Measurements from ENCODE around the gene CES3.
"Not testable (repeated sequence)": the region's sequence is repeated elsewhere in the genome, so short reads cannot be mapped to it uniquely, and the experiment has no call there.

Gene CES3

GRCh38 chr16:66973716-66974115 is 12.7 kb downstream of the CES3 start:
- no peak for DNase-seq

GRCh38 chr16:66974156-66974931 is 13.3 kb downstream of the CES3 start:
- DNase-seq, result not testable (repeated sequence)

DNA sequence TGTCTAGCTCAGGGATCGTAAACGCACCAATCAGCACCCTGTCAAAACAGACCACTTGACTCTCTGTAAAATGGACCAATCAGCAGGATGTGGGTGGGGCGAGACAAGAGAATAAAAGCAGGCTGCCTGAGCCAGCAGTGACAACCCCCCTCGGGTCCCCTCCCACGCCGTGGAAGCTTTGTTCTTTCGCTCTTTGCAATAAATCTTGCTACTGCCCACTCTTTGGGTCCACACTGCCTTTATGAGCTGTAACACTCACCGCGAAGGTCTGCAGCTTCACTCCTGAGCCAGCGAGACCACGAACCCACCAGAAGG is 13.8 kb downstream of the CES3 start:
- peak; percentile 6 for DNase-seq

GRCh38 chr16:66975302-66975893 is 14.3 kb downstream of the CES3 start:
- no peak for DNase-seq

DNA sequence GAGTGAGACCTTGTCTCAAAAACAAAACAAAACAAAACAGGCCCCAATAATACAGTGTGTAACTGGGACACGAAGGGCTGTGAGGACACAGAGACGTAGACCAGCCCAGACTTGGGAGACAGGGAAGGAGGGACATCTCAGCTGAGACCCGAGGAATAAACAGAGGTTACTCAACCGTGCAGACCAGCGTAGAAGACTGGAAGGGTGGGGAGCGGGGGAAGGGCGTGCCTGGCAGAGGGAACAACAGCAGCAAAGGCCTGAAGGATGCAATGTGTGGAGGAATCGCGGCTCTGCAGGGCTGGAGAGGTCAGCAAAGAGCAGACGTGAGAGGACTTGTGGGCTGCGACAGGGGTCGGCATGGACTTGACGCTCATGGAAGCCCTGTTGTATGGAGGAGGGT is 15.7 kb downstream of the CES3 start:
- DNase-seq, result no peak

DNA sequence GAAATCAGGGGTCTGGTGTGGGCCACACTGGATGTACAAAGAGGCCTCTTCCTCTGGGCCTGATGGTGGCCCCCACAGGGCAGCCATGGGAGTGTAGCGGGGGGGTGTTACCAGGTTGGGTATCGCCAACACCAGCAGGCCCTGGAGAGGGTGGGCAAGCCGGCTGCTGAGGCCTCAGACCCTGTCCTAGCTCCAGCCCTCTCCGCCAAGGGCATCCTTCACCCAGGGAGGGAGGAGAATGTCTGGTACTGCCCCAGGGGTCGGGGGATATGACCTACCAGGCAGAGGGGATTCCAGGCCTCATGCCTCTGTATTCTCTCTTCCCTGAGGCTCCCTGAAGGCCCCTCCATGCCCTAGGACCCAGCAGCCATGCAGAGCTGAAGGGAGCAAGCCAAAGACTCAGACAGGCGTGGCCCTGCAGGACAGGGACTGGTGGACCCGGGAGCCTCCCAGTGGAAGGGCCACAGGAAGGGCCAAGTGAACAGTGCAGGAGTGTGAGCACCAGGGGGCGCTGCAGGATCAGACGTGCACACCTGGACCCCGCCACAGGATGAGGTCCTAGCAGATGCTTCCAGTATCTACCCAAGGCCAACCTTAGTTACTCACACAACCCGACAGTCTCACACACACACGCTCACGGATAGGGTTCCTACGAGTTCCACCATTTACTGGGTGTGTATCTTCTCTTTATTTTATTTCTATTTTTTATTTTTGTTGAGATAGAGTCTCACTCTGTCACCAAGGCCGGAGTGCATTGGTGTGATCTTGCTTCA is 16.5 kb downstream of the CES3 start:
- peak; percentile 93 for DNase-seq

DNA sequence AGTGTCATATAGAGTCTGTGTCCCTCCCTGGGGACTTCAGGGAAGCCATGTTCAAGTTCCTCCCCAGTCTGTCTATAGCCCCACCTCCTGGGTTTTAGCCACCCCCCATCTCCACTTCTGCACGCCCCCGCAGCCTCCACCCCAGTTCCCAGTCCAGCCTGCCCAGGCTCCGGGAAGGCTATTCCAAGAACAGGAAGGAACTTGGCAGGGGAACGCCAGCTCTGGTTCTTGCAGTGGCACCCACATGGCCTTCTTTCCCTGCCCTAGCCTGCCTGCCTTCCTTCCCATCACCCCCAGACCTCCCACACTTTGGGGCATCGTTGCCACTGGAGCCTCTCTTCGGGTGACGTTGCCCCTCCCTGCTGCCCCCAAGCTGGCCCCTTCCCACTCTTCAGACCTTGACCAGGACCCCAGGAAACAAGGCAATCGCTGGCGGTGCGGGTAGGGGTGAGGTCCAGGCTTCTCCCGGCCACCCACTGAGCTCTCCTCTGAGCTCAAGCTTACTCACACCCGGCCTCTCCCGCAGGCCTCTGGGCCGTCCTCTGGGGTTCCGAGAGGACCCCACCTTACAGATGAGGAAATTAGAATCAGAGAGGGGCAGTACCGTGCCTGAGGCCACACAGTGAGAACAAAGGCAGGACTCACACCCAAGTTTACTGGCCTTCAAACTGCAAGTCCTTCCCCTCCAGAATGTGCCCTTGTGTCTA is 18.1 kb downstream of the CES3 start:
- DNase-seq, result no peak

- no peak for DNase-seq
Measured at GRCh38 chr16:66983033-66983432, 22.0 kb downstream of the CES3 start.

- DNase-seq, result no peak
Measured at GRCh38 chr16:66984892-66985311, 23.8 kb downstream of the CES3 start.

DNA sequence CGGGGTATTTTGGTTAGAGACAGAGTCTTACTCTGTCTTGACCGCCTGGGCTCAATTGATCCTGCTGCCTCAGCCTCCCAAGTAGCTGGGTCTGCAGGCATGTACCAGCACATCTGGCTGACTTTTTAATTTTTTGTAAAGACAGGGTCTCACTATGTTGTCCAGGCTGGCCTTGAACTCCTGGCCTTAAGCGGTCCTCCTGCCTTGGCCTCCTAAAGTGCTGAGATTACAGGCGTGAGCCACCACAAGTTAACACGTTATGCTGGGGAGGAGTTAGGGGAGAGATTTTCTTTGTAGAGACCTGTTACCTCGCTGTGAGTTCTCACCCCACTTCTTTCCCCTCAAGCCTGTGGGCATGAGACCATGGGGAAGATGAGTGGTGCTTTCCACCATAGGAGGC is 25.5 kb downstream of the CES3 start:
- no peak for DNase-seq

DNA sequence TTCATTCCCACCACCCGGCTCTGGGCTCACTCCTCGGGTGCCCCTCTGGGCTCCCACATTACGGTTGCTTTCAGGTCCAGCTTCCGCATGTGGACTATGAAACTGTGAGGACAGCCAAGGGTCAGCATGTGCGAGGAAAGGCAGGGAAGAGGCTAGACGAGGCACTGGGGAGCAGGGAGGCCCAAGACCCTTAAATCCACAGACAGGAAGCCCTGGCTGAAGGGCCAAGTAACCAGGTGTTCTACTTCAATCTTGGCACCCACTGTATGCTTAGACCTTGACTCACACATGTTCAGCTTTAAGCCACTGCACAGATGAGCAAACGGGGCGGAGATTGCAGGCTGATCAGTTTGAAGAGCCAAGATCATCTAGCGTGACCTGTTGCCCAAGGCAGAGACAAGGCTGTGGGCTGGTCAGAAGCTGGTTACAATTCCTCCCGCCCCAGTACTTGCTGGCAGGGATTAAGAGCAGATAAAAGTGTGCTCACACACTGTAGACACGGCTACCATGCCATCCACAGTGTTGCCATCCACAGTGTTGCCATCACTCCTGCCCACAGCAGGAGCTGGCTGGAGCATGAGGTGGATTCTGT is 27.2 kb downstream of the CES3 start, which contains the start of gene CES4A:
CES4A (plus strand) TSS at position 393 of the 592 bp plus-strand sequence; CDS start at position 577, 184 bp downstream.
- DNase-seq, result no peak

DNA sequence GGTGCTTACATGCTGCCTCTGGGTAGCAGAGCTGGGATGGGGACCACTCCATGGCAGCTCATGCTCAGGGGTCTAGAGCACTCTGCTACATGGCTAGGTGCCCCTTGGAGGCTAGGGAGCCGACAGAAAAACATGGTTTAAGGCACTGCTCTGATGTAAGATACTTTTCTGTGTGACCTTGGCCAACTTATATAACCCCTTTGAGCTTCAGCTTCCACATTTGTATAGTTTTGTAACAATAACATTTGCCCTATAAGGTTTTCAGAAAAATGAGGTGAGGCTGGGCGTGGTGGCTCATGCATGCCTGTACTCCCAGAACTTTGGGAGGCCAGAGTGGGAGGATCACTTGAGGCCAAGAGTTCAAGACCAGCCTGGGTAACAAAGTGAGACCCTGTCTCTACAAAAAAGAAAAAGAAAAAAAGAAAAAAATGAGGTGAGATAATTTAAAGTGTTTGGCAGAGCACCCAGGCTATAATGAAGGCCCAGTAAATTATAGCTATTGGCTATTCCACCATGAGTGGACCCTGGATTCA is 30.5 kb downstream of the CES3 start:
- no peak for DNase-seq

DNA sequence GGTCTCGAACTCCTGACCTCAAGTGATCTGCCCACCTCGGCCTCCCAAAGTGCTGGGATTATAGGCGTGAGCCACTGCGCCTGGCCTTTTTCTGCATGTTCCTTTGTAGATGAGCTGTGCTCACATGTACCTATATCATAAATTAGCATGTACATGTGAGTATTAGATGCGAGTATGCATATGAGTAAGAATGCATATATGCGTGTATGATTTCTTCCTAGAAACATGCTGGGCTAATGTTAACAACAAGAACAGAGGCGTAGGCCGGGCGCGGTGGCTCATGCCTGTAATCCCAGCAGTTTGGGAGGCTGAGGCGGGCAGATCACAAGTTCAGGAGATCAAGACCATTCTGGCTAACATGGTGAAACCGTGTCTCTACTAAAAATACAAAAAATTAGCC is 32.5 kb downstream of the CES3 start:
- DNase-seq, result not testable (repeated sequence)

- no peak for DNase-seq
Measured at GRCh38 chr16:66996324-66996982, 35.4 kb downstream of the CES3 start.

DNA sequence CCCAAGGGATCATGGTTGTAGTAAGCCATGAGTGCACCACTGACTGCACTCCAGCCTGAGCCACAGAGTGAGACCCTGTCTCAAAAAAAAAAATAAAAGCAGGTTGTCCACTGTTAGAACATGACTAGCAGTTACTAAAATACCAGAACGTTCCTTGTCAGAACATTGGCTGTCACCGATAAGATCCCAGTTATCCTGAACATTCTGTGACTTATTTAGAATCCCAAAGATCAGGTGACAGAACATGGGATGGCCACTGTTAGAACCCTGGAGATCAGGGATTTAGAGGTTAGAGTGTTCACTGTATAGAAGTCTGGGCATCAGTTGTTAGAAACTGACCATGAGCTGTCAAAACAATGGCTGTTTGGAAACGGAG is 35.9 kb downstream of the CES3 start:
- no peak for DNase-seq

DNA sequence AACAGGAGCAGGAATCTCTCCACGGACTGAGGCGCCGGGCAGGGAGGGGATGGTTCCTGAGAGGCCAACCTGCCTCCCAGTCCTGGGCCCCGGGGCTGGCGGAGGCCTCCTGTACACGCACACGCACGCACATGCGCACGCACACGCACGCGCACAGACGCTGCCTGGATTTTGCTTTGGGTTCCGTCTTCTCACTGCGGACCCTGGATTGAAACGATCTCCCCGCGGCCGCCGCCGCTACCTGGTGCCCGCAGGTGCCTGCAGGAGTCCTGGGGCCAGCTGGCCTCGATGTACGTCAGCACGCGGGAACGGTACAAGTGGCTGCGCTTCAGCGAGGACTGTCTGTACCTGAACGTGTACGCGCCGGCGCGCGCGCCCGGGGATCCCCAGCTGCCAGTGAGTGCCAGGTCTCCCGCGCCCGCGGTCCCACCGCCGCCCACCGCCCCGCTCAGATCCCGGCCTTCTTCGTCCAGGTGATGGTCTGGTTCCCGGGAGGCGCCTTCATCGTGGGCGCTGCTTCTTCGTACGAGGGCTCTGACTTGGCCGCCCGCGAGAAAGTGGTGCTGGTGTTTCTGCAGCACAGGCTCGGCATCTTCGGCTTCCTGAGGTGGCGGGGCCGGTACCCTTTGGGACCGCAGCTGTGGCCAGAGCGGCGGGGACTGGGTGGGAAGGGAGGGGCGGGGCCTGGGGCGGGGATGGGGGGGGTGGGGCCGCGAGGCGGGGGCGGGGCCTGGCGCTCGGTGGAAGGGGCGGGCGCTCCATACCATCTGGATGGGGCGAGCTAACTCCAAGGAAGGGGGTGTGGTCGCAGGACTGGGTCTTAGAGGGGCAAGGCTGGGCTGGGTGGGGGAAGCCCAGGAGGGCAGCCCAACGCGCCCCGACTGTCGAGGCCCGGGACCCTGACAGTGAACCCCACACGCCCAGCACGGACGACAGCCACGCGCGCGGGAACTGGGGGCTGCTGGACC is 39.6 kb downstream of the CES3 start:
- peak; percentile 49 for DNase-seq

- no peak for DNase-seq
Measured at GRCh38 chr16:67001726-67002125, 40.7 kb downstream of the CES3 start.

- DNase-seq, result no peak
Measured at GRCh38 chr16:67006930-67007658, 46.0 kb downstream of the CES3 start.

DNA sequence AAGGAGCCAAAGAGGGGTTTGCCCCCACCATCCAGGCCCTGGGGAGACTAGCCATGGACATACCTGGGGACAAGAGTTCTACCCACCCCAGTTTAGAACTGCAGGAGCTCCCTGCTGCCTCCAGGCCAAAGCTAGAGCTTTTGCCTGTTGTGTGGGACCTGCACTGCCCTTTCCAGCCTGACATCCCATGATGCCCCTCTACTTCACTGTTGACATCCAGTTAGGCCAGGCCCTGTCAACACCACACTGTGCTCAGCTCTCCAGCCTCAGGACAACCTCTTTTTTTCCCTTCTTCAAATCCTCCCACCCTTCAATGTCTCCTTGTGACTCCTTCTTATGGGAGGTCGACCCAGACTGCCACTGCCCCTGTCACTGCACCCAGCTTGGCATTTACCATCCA is 48.1 kb downstream of the CES3 start:
- DNase-seq, result no peak

DNA sequence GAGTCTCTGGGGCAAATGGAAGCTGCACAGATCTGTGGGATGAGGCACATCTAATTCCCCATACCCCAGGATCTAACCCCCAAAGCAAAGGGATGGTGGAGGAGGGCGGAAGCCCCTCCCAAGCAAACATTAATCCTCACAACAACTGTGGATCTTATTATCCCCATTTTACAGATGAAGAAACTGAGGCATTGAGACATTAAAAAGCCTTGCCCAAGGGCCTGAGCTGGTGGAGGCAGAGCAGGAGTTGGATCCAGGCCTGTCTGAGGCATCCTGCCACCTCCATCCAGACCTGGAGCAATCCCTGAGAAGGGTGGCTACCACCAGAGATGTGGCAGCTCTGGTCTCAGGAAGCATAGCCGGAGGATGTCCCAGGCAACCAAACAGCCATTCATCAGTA is 50.2 kb downstream of the CES3 start:
- no peak for DNase-seq
